Measurements from ENCODE around the gene DNAJC15.

DNAJC15 gene

DNA sequence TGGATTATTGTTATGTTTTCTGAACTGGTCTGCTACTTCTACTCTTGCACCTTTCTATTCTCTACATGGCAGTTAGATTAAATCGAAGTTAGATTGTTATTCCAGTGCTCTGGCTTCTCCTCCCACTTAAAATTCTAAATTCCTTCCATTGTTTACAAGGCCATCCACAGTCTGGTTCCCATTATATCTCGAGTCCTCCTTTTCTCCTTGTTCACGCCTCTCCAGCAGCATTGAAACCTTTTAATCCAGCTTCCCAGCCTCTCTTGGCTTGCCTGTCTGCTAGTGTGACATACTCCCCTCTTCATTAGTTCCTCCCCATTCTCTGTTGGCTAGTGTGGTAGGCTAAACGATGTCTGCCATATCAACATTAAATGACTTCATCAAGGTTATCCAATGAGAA lies 54.5 kb downstream of the DNAJC15 start:
- no peak overlapping the region for H3K4me3 ChIP-seq (ENCODE audit: low read length)
- TF ChIP-seq ZNF274 (IDR thresholded peaks at IDR 0.05; ENCODE audit: low read depth, low read length) = no peak

DNA sequence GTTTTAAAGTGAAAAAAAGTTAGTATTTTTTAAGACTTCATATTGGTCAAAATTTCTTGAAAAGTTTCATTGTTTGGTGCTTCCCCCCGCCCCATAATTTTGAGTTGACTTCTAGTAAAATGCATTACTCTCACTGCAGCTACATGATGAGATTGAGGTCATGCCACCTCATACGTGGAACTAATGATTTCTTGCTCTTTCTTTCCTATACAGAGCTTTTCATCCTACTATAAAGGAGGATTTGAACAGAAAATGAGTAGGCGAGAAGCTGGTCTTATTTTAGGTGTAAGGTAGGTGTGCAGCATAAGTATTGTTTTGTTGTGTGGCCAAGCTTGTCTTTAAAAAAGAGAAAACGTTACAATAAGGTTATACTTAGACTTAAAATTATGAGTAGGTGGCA lies 55.0 kb downstream of the DNAJC15 start:
- H3K4me3 ChIP-seq (ENCODE audit: low read length) = no peak overlapping the region
- no peak for TF ChIP-seq ZNF274 (IDR thresholded peaks at IDR 0.05; ENCODE audit: low read depth, low read length)

DNA sequence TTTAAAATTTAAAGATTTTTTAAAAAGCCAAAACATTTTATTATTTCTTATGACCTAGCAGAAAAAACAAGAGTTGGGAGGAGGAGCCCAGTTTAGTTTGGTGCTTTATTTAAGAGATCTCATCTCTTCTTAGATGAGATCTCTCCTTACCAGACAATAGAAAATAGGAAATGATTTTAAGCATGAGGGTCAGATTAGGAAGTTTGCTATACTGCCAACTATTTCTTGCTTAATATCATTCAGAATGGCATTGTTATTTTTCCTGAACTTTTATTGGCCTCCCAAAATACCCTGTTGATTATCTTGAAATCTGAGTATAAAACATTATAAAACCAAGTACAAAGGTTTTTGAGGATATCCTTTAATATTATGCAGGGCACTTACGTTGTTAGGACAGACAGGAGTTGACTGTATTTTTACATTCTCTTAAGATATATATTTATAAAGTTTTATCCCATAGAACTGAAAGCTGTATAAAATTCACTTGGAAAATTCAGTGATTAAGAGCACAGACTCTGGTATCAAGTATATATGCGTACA lies 56.1 kb downstream of the DNAJC15 start:
- TF ChIP-seq ZNF274 (IDR thresholded peaks at IDR 0.05; ENCODE audit: low read depth, low read length) = no peak
- H3K4me3 ChIP-seq (ENCODE audit: low read length) = no peak overlapping the region

DNA sequence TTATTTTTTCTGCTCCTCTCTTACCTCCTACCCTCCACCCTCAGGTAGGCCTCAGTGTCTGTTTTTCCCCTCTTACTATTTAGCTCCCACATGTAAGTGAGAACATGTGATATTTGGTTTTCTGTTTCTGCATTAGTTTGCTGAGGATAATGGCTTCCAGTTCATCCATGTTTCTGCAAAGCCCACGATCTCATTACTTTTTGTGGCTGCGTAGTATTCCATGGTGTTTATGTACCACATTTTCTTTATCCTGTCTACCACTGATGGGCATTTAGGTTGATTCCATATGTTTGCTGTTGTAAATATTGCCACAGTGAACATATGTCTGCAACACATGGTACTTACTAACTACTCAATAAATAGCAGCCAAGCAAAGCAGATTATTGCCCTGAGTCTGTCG lies 56.8 kb downstream of the DNAJC15 start:
- TF ChIP-seq ZNF274 (IDR thresholded peaks at IDR 0.05; ENCODE audit: low read depth, low read length) = no peak
- H3K4me3 ChIP-seq (ENCODE audit: low read length) = no peak overlapping the region

DNA sequence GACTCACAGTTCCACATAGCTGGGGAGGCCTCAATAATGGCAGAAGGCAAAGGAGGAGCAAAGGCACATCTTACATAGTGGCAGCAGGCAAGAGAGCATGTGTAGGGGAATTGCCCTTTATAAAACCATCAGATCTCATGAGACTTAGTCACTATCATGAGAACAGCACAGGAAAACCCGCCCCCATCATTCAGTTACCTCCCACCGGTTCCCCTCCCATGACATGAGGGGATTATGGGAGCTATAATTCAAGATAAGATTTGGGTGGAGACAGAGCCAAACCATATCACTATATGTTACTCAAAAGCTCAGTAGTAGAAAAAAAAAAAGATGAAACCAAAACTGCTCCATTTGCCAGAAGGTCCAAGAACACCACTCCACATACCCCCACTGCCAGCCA lies 58.5 kb downstream of the DNAJC15 start:
- H3K4me3 ChIP-seq (ENCODE audit: low read length) = no peak overlapping the region
- no peak for TF ChIP-seq ZNF274 (IDR thresholded peaks at IDR 0.05; ENCODE audit: low read depth, low read length)

DNA sequence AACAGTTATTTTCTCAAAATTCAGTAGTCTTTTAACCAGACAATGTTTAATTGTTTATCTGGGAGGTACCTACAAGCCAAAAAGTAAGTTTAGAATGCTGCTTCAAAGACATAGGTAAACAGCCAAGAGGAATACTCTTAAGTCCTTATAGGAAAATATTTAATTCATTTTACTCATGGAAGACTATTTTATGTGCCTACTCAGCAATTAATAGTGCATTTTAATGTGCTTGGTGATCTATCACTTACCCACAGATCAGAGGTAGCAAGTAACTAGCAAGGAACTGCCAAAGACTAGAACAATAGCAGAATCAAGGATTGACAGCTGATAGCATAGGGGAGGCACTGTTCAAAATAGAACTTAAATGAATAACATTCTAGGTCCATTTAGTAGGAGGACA lies 60.4 kb downstream of the DNAJC15 start:
- no peak overlapping the region for H3K4me3 ChIP-seq (ENCODE audit: low read length)
- TF ChIP-seq ZNF274 (IDR thresholded peaks at IDR 0.05; ENCODE audit: low read depth, low read length) = no peak

DNA sequence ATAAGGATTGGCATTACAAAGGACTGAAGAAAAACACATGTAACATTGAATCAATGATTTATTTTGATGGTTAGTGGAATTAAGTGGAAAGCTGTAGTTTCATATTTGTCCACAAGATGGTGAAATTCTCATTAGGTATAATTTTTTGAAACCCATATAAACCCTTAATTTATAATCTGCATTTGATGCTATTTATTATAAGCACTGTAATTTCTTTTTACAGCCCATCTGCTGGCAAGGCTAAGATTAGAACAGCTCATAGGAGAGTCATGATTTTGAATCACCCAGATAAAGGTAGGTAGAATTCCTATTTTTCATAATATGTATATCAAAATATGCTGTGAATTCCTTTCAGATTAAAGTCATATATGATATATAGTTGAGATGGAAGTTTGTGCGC lies 62.2 kb downstream of the DNAJC15 start:
- no peak overlapping the region for H3K4me3 ChIP-seq (ENCODE audit: low read length)
- no peak for TF ChIP-seq ZNF274 (IDR thresholded peaks at IDR 0.05; ENCODE audit: low read depth, low read length)

DNA sequence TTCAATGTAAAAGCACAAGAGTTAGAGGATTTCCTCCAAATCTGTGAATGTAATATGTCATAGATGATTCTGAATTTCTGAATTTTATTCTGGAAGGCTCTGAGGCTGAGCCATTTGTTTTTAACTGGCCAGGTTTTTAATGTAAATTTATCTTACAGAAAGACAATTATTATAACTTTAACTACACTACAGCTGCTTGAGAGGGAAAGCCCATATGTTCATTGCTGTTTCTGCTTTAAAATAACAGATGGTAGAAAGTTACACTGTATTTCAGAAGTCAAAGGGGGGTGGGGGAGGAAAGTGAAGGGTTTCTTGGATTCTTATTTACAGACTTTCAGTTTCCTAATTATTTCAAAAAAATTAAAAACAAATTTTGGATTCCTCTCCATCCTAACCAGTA lies 62.8 kb downstream of the DNAJC15 start:
- no peak overlapping the region for H3K4me3 ChIP-seq (ENCODE audit: low read length)
- no peak for TF ChIP-seq ZNF274 (IDR thresholded peaks at IDR 0.05; ENCODE audit: low read depth, low read length)

DNA sequence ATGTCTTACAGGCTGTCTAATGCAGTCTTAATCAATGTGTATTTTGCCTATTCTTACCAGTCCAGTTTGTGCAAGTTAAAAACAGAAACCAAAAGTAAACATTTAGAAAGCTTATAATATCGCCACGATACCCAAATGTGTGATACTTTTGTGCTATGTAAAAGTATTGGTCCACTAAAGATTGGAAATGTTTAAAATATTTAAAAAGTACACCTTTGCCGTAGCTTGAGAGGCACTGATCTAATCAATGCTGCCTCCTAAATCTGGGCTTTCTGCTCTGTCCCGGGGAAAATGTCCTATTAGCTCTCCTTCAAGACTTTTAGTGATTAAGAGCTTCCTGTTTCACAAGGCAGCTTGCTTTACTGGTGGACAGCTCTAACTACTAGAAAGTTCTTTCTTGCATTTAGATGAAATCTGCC lies 64.7 kb downstream of the DNAJC15 start:
- H3K4me3 ChIP-seq (ENCODE audit: low read length) = no peak overlapping the region
- TF ChIP-seq ZNF274 (IDR thresholded peaks at IDR 0.05; ENCODE audit: low read depth, low read length) = no peak

DNA sequence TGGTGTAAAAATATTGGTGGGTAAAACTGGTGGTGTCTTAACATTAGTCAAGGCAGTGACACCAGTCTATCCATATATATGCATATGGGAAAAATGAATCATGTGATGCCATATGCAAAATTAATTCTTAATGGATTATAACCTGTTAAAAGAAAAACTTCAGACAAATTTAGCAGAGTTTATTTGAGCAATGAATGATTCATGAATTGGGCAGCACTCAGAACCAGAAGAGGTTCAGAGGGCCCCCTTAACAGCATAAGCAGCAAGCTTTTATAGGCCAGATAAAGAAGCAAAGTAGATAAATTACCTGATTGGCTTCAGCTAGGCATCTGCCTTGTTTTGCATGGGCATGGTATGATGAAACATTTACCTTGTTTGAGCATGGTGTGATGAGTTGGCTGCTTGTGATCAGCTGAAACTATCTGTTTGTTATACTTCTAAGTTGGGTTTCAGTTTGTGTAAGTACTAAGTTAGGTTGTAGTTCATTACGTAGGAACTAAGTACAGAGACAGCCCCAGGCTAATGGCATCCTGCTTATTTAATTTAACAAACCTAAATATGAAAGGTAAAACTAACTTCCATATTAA lies 66.6 kb downstream of the DNAJC15 start:
- no peak for TF ChIP-seq ZNF274 (IDR thresholded peaks at IDR 0.05; ENCODE audit: low read depth, low read length)
- no peak overlapping the region for H3K4me3 ChIP-seq (ENCODE audit: low read length)

DNA sequence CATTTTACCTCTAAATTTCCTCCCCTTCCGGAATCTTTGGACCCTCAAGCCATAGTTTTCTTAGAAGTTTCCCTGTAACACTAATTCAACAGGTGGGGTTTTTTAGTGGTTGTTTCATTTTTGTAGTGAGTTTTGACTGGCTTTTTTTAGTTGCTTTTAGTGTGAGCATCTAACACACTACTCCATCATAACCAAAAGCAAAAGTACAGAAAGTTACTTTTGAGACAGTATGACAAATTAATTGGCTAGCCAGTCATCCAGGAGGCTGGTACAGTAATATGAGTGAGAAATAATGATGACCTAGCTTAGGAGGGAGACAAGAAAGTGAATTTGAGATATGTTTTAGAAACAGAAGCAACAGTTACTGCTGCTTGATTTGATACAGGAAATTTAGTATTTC lies 71.5 kb downstream of the DNAJC15 start:
- TF ChIP-seq ZNF274 (IDR thresholded peaks at IDR 0.05; ENCODE audit: low read depth, low read length) = no peak
- no peak overlapping the region for H3K4me3 ChIP-seq (ENCODE audit: low read length)

DNA sequence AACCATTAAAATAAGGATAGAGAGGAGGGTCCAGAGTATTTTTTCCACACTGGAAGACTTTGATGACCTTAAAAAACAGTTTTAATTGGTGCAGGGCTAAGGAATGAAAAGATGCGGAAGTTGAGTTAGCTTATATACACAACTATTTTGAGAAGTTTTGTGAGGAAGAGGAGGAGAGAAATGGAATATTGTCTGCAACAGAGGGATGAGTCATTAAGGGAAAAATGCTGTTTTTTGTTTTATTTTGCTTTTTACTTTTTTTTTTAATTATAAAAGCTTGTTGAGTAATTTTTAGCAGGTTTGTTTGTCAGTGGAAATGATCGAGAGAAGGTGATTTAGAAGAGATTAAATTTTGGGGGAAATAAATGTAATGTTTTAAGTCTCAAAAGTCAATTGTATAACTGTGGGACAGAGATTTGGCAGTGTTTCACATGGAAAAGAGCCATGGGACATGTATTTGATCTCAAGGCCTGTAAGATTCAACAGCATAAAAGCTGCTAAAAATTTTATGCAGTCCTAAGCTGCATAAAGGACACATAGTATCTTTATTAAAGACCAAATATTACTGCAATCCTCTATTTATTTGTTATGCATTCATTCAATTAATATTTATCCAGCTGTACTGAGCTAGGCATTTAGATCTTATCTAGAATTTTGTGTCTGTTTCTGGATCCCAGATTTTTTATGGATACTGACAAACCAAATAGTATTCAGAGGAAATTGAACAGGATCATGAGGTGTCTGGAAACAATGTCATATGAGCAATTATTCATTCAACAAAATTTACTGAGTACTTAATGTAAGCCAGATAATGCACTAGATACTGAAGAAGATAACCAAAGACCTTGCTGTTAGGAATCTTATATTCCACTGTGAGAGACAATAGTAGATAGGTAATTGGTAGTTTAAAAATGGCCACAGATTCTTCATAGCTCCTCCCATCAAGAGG lies 72.7 kb downstream of the DNAJC15 start:
- H3K4me3 ChIP-seq (ENCODE audit: low read length) = no peak overlapping the region
- TF ChIP-seq ZNF274 (IDR thresholded peaks at IDR 0.05; ENCODE audit: low read depth, low read length) = no peak

DNA sequence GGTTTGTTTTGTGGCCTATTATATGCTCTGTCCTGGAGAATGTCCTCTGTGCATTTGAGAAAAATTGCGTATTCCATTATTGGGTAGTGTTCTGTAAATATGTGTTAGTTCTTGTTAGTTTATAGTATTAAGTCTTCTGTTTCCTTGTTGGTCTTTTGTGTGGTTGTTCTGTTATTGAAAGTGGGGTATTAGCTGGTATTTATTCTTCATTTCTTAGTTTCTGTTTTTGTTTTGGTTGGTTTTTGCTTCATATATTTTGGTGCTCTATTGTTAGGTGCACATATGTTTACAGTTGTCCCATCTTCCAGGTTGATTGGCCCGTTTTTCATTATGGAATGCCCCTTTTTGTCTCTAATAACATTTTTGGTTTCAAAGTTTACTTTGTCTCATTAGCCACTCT lies 77.3 kb downstream of the DNAJC15 start:
- no peak overlapping the region for H3K4me3 ChIP-seq (ENCODE audit: low read length)
- TF ChIP-seq ZNF274 (IDR thresholded peaks at IDR 0.05; ENCODE audit: low read depth, low read length) = no peak

DNA sequence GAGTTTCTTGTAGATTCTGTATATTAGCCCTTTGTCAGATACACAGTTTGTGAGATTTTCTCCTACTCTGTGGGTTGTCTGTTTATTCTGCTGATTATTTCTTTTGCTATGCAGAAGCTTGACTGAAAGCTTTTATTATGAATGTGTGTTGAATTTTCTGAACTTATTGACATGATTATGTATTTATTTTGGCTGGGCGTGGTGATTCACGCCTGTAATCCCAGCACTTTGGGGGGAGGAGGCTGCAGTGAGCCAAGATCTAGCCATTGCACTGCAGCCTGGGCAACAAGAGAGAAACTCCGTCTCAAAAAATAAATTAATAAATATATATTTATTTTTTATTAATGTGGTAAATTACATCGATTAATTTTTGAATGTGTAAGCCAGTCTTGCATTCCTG lies 78.9 kb downstream of the DNAJC15 start:
- no peak for TF ChIP-seq ZNF274 (IDR thresholded peaks at IDR 0.05; ENCODE audit: low read depth, low read length)
- no peak overlapping the region for H3K4me3 ChIP-seq (ENCODE audit: low read length)

DNA sequence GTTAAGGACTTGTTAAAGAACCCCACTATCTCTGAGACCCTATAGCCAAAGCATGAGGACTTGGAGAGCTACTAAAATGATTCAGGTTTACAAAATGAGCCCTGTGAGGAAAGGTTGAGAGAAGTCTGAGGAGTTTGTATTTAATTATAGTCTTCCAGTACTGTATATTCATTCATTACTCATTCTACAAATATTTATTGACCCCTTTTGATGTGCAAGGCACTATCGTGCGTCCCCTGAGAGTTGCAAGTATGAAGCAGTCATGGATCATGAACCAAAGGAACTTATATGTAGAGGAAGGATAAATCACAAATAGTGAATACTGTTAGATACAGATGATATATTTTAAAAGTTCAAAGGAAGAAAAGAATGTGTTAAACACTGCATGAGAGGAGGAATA lies 84.4 kb downstream of the DNAJC15 start:
- TF ChIP-seq ZNF274 (IDR thresholded peaks at IDR 0.05; ENCODE audit: low read depth, low read length) = no peak
- no peak overlapping the region for H3K4me3 ChIP-seq (ENCODE audit: low read length)

All from GM08714 (cell line).